IMR-90 (cell line): ENCODE measurements around the gene USP17L10. TPM values are rescaled to one million over a fixed set of nuclear protein-coding genes. Genes with fewer than 3 reads are reported as not detected.
"Not testable (repeated sequence)": the region's sequence is repeated elsewhere in the genome, so short reads cannot be mapped to it uniquely, and the experiment has no call there.

Experiments used
- ATAC-seq: fragments of 200-7000 bp; cut with Tn5 transposase; 2 replicates; pipeline ENCODE4 v1.9.1; 2020; ENCODE audit warnings: low read depth, mild to moderate bottlenecking, moderate library complexity
- Bru-seq: library from RNA; stranded (reverse); fragments of 400-500 nt; gene quantifications from one replicate; lab custom pipeline; 2021; lab: Mats Ljungman, UMichigan
- BruChase-seq, 2 experiments: library from RNA; stranded (reverse); fragments of 400-500 nt; gene quantifications; one replicate each; lab custom pipeline; 2021; lab: Mats Ljungman, UMichigan
- BruUV-seq: library from RNA; stranded (reverse); fragments of 400-500 nt; replicated peaks from 2 replicates; lab custom pipeline; 2021; lab: Mats Ljungman, UMichigan
- CTCF ChIA-PET: fragments of 300-600 bp; formaldehyde crosslinking; extraction: SDS; loops from one replicate; lab custom pipeline; 2021; ENCODE audit warnings: antibody characterized with exemption; lab: Yijun Ruan, JAX
- POLR2A ChIA-PET: fragments of 300-600 bp; sonication (Branson Sonifier 250); formaldehyde crosslinking; loops from one replicate; lab custom pipeline; 2022; ENCODE audit warnings: antibody characterized with exemption; ENCODE audit not compliant: unreplicated experiment; lab: Charles Lee
- DNase-seq: peaks from one replicate; pipeline ENCODE4 v3.0.0; 2013
- H2AFZ ChIP-seq: replicated peaks from 2 replicates; pipeline ENCODE3; 2013; ENCODE audit warnings: low read length, mild to moderate bottlenecking; ENCODE audit not compliant: poor library complexity
- H2AK5ac ChIP-seq: 2 replicates; pipeline ENCODE4 v1.6.1; 2013; ENCODE audit warnings: low read depth, low read length, inconsistent platforms
- H2AK9ac ChIP-seq: replicated peaks from 2 replicates; pipeline ENCODE3; 2013; ENCODE audit warnings: mild to moderate bottlenecking, low read depth, low read length, moderate library complexity; ENCODE audit not compliant: poor library complexity
- H2BK120ac ChIP-seq: 2 replicates; pipeline ENCODE4 v1.6.1; 2013; ENCODE audit warnings: low read depth, low read length, inconsistent platforms
- H2BK15ac ChIP-seq: 3 replicates; pipeline ENCODE4 v1.6.1; 2013; ENCODE audit warnings: low read depth, low read length, inconsistent platforms
- H2BK20ac ChIP-seq: 2 replicates; pipeline ENCODE4 v1.6.1; 2013; ENCODE audit warnings: low read depth, mild to moderate bottlenecking, inconsistent platforms, low read length, moderate library complexity
- H2BK5ac ChIP-seq: 2 replicates; pipeline ENCODE4 v1.6.1; 2013; ENCODE audit warnings: mild to moderate bottlenecking, low read depth, low read length, inconsistent platforms; ENCODE audit not compliant: poor library complexity, severe bottlenecking
- H3K14ac ChIP-seq: replicated peaks from 2 replicates; pipeline ENCODE4 v1.6.1; 2013; ENCODE audit warnings: low read depth, low read length, inconsistent platforms
- H3K18ac ChIP-seq: 2 replicates; pipeline ENCODE4 v1.6.1; 2013; ENCODE audit warnings: low read depth, low read length, control low read depth
- H3K23ac ChIP-seq: 2 replicates; pipeline ENCODE4 v1.6.1; 2013; ENCODE audit warnings: low read depth, low read length, inconsistent platforms
- H3K27ac ChIP-seq: 2 replicates; pipeline ENCODE4 v1.5.1; 2013; ENCODE audit warnings: mild to moderate bottlenecking, control low read depth, low read length; ENCODE audit not compliant: insufficient read depth
- H3K27me3 ChIP-seq: 2 replicates; pipeline ENCODE4 v1.6.1; 2013; ENCODE audit warnings: low read length; ENCODE audit not compliant: control insufficient read depth, insufficient read depth
- H3K36me3 ChIP-seq: 2 replicates; pipeline ENCODE4 v1.6.1; 2013; ENCODE audit warnings: low read length, mixed read lengths; ENCODE audit not compliant: control insufficient read depth, insufficient read depth
- H3K4ac ChIP-seq: 2 replicates; pipeline ENCODE4 v1.6.1; 2013; ENCODE audit warnings: low read depth, low read length, inconsistent platforms
- H3K4me1 ChIP-seq: 2 replicates; pipeline ENCODE4 v1.6.1; 2013; ENCODE audit warnings: low read length, mixed read lengths; ENCODE audit not compliant: control insufficient read depth, insufficient read depth
- H3K4me2 ChIP-seq: 2 replicates; pipeline ENCODE4 v1.6.1; 2013; ENCODE audit warnings: low read depth, mild to moderate bottlenecking, control low read depth, low read length, moderate library complexity
- H3K4me3 ChIP-seq: 2 replicates; pipeline ENCODE4 v1.5.1; 2013; ENCODE audit warnings: low read depth, mild to moderate bottlenecking, control low read depth, low read length, moderate library complexity; ENCODE audit not compliant: insufficient read depth
- H3K56ac ChIP-seq: 2 replicates; pipeline ENCODE4 v1.6.1; 2013; ENCODE audit warnings: low read length, inconsistent platforms; ENCODE audit not compliant: insufficient read depth; ENCODE audit errors: extremely low read depth
- H3K79me1 ChIP-seq, 2 experiments: 2 replicates each; pipeline ENCODE4 v1.6.1; 2013; ENCODE audit warnings: low read length in 2 of 2, inconsistent platforms in 1 of 2, low read depth in 1 of 2
- H3K9ac ChIP-seq: 2 replicates; pipeline ENCODE4 v1.6.1; 2013; ENCODE audit warnings: low read depth, low read length, control low read depth
- H3K9me1 ChIP-seq: 2 replicates; pipeline ENCODE4 v1.6.1; 2013; ENCODE audit warnings: low read length, inconsistent platforms; ENCODE audit not compliant: insufficient read depth
- H3K9me3 ChIP-seq: 2 replicates; pipeline ENCODE4 v1.6.1; 2013; ENCODE audit warnings: low read length; ENCODE audit not compliant: control insufficient read depth, insufficient read depth
- H4K20me1 ChIP-seq: 2 replicates; pipeline ENCODE4 v1.6.1; 2013; ENCODE audit warnings: low read length, inconsistent platforms; ENCODE audit not compliant: insufficient read depth
- H4K5ac ChIP-seq: 2 replicates; pipeline ENCODE4 v1.6.1; 2013; ENCODE audit warnings: mild to moderate bottlenecking, low read depth, low read length, control low read depth
- H4K8ac ChIP-seq, 2 experiments: 2 replicates each; pipeline ENCODE4 v1.6.1; 2013; ENCODE audit warnings: low read depth in 2 of 2, low read length in 2 of 2, control low read depth in 1 of 2, inconsistent platforms in 1 of 2
- H4K91ac ChIP-seq: 2 replicates; pipeline ENCODE4 v1.6.1; 2013; ENCODE audit warnings: low read depth, low read length, inconsistent platforms; ENCODE audit not compliant: insufficient read depth
- WGBS, 2 experiments: methylation state at CpG; one replicate each; pipeline versions ENCODE4 v1.1.5 to v1.1.7; 2013; ENCODE audit warnings: missing lambda C conversion rate in 2 of 2; ENCODE audit not compliant: insufficient read length in 1 of 2; ENCODE audit errors: extremely low coverage in 2 of 2; 5-methylcytosine and 5-hydroxymethylcytosine counted together
- dilution Hi-C: fragments of 300-500 bp; cut with HindIII; formaldehyde crosslinking; loops from one replicate; pipeline ENCODE4 v1.14.3; 2018; ENCODE audit warnings: low sequenced_read_pairs; ENCODE audit not compliant: unreplicated experiment
- in situ Hi-C: fragments of 300-500 bp; cut with MboI; formaldehyde crosslinking; loops from 3 replicates; pipeline ENCODE4 v1.14.3; 2019; ENCODE audit warnings: low sequenced_read_pairs, inconsistent platforms, mixed read lengths
- intact Hi-C: fragments of 100-400 bp; cut with micrococcal nuclease; formaldehyde crosslinking; loops from 2 replicates; pipeline ENCODE4 v1.10.0; 2022
- long read RNA-seq: library from polyadenylated mRNA; unstranded; transcript quantifications from one replicate; pipeline ENCODE4 v2.0.0, GENCODE V29; 2021; ENCODE audit not compliant: unreplicated experiment
- polyA plus RNA-seq, 3 experiments: library from polyadenylated mRNA; depleted of rRNA; stranded (reverse); fragments of >200 nt; gene quantifications; 2 replicates each; pipeline ENCODE4 v1.2.3, GENCODE V29; 2012; ENCODE audit warnings: low replicate concordance in 1 of 3
- total RNA-seq: library from RNA; depleted of rRNA; stranded (reverse); fragments of >200 nt; gene quantifications from 2 replicates; pipeline ENCODE4 v1.2.3, GENCODE V29; 2012; rRNA removed

USP17L10 gene, protein sequence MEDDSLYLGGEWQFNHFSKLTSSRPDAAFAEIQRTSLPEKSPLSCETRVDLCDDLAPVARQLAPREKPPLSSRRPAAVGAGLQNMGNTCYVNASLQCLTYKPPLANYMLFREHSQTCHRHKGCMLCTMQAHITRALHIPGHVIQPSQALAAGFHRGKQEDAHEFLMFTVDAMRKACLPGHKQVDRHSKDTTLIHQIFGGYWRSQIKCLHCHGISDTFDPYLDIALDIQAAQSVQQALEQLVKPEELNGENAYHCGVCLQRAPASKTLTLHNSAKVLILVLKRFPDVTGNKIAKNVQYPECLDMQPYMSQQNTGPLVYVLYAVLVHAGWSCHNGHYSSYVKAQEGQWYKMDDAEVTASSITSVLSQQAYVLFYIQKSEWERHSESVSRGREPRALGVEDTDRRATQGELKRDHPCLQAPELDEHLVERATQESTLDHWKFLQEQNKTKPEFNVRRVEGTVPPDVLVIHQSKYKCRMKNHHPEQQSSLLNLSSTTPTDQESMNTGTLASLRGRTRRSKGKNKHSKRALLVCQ
- not detected in 2 replicates for total RNA-seq
- not detected in 2 replicates for polyA plus RNA-seq (2012; rRNA removed)
- polyA plus RNA-seq (2012; cell fraction: cytosol; rRNA removed) = not detected in 2 replicates
- not detected in 2 replicates for polyA plus RNA-seq (2012; cell fraction: nucleus; rRNA removed; ENCODE audit: low replicate concordance)
- Bru-seq, nascent RNA = not detected
- not detected for BruChase-seq, experiment 1, labeled RNA remaining after a 6-hour chase
- not detected for BruChase-seq, experiment 2, labeled RNA remaining after a 2-hour chase
- long read RNA-seq = 0 reads

DNA sequence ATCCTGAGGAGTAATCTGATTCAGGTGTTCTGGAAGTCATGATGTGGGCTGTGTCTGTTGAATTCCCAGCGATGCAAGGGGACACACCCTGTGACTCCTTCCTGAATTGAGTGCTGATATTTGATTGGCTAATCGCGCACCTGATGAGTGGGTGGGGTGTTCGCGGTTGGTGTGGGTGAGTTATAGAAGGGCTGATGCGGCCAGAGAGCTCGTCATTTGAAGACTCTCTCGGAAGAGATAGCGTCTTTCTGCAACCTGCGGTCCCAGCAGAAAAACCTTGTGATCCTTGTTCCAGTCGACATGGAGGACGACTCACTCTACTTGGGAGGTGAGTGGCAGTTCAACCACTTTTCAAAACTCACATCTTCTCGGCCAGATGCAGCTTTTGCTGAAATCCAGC lies at the start of gene USP17L10:
USP17L10 (plus strand) TSS at position 301 of the 400 bp plus-strand sequence; CDS start at position 301, 0 bp downstream.
- POLR2A ChIA-PET, H4K91ac ChIP-seq, H3K27ac ChIP-seq, H3K56ac ChIP-seq, ATAC-seq, dilution Hi-C loops, DNase-seq, H3K9me1 ChIP-seq, in situ Hi-C loops, H3K4me3 ChIP-seq, BruUV-seq, H3K4me2 ChIP-seq, H3K23ac ChIP-seq, H3K36me3 ChIP-seq, H2AFZ ChIP-seq, H3K4ac ChIP-seq, H2BK15ac ChIP-seq, H4K5ac ChIP-seq, H3K4me1 ChIP-seq, H3K9me3 ChIP-seq, H2BK5ac ChIP-seq, H2BK120ac ChIP-seq, H4K20me1 ChIP-seq, H2AK5ac ChIP-seq, H3K18ac ChIP-seq, H2BK20ac ChIP-seq, intact Hi-C loops, CTCF ChIA-PET, H3K14ac ChIP-seq, H3K79me1 ChIP-seq, H2AK9ac ChIP-seq, H4K8ac ChIP-seq, H3K9ac ChIP-seq, H3K27me3 ChIP-seq: not testable (repeated sequence)
- WGBS, 2 experiments = no CpG with 5 or more reads among the region's 13 CpGs

DNA sequence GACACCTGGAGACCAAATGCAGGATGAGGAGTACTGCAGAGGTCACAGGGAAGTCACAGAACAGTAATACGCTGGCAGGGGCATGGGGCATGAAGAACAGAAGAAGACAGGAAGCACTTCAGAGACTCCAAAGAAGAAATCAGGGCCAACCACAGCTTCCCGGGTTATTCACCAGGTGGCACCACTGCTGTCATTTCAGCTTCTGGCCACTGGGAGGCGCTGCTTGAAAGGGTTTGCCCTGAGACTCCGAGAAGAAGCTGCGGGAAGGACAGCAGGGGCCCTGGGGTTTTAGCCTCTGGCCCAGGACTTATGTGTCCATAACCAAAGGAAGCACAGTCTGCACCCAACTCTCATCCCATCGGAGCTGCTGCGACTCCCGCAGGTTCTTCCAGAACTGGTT lies 44.5 kb upstream of the USP17L10 start:
- DNase-seq, H2AK5ac ChIP-seq, H3K79me1 ChIP-seq, CTCF ChIA-PET, intact Hi-C loops, H3K36me3 ChIP-seq, H3K4me1 ChIP-seq, H3K9me1 ChIP-seq, H2BK15ac ChIP-seq, ATAC-seq, H2AK9ac ChIP-seq, H3K27ac ChIP-seq, H3K4me2 ChIP-seq, H3K56ac ChIP-seq, H3K9me3 ChIP-seq, H2BK20ac ChIP-seq, H4K91ac ChIP-seq, H3K14ac ChIP-seq, H3K4me3 ChIP-seq, H3K27me3 ChIP-seq, H3K18ac ChIP-seq, H2AFZ ChIP-seq, H3K23ac ChIP-seq, H2BK120ac ChIP-seq, H4K20me1 ChIP-seq, H2BK5ac ChIP-seq, dilution Hi-C loops, H4K5ac ChIP-seq, in situ Hi-C loops, POLR2A ChIA-PET, H3K4ac ChIP-seq, H3K9ac ChIP-seq, BruUV-seq, H4K8ac ChIP-seq: not testable (repeated sequence)
- WGBS, 2 experiments = no CpG with 5 or more reads among the region's 8 CpGs
